Gastroesophageal sphincter (tissue), 4 donors: ENCODE results near the gene ODAD3. TPM values are rescaled to one million over a fixed set of nuclear protein-coding genes. Genes with fewer than 3 reads are reported as not detected.
"Not testable (repeated sequence)": the region's sequence is repeated elsewhere in the genome, so short reads cannot be mapped to it uniquely, and the experiment has no call there.

Source experiments
- ATAC-seq: fragments of 150-250 bp; one replicate; pipeline ENCODE4 v1.9.1; 2016; ENCODE audit warnings: mild to moderate bottlenecking, moderate library complexity
- H3K27ac ChIP-seq, 4 donors: fragments of 200-600 bp; sonication (generic) in 3 of 4; 1 replicate in 3 of 4; 2 replicates in 1 of 4; pipeline ENCODE4 v1.5.1; 2016 to 2019
- H3K27me3 ChIP-seq: fragments of 200-600 bp; sonication (generic); one replicate; pipeline ENCODE4 v1.5.1; 2019
- H3K36me3 ChIP-seq, 2 donors: fragments of 200-600 bp; sonication (generic); one replicate each; pipeline ENCODE4 v1.5.1; 2019; ENCODE audit warnings: control low read depth in 1 of 2
- H3K4me1 ChIP-seq, 3 donors: fragments of 200-600 bp; sonication (generic); 1 replicate in 2 of 3; 2 replicates in 1 of 3; pipeline ENCODE4 v1.5.1; 2016 to 2019; ENCODE audit warnings: control low read depth in 2 of 3
- H3K4me3 ChIP-seq, 2 donors: fragments of 200-600 bp; sonication (generic); one replicate each; pipeline ENCODE4 v1.5.1; 2019; ENCODE audit warnings: mild to moderate bottlenecking in 1 of 2, moderate library complexity in 1 of 2
- H3K9me3 ChIP-seq, 3 donors: fragments of 200-600 bp; sonication (generic); one replicate each; pipeline ENCODE4 v1.5.1; 2017 to 2019; ENCODE audit warnings: control low read depth in 2 of 3
- CTCF ChIP-seq, 4 experiments: fragments of 200-600 bp in 2 of 4; fragments of 450-650 bp in 2 of 4; sonication (generic) in 1 of 4; IDR thresholded peaks; one replicate each; pipeline ENCODE4 v1.5.1; 2017 to 2019; ENCODE audit warnings: antibody characterized with exemption in 4 of 4, mild to moderate bottlenecking in 2 of 4, moderate library complexity in 2 of 4
- EP300 ChIP-seq: sonication (generic); formaldehyde crosslinking; IDR thresholded peaks from one replicate; pipeline ENCODE4 v1.6.1; 2017; ENCODE audit warnings: antibody characterized with exemption, mild to moderate bottlenecking
- POLR2A ChIP-seq, 2 donors: fragments of 450-650 bp; IDR thresholded peaks; one replicate each; pipeline ENCODE4 v1.6.1; 2017; ENCODE audit warnings: antibody characterized with exemption in 2 of 2, mild to moderate bottlenecking in 2 of 2, moderate library complexity in 1 of 2
- POLR2AphosphoS5 ChIP-seq: sonication (generic); formaldehyde crosslinking; IDR thresholded peaks from one replicate; pipeline ENCODE4 v1.6.1; 2017; ENCODE audit warnings: antibody characterized with exemption
- WGBS, 2 donors: methylation state at CpG; one replicate each; pipeline ENCODE4 v1.1.5; 2018; ENCODE audit warnings: low coverage in 1 of 2; 5-methylcytosine and 5-hydroxymethylcytosine counted together
- total RNA-seq, 4 donors: library from RNA; depleted of rRNA; stranded (reverse); fragments of >200 nt; gene quantifications; one replicate each; pipeline ENCODE4 v1.1.0, GENCODE V29; 2016

Gene ODAD3
- total RNA-seq, 4 donors from 2014 or later: 0.27 to 1.4 TPM; not detected in 2

GRCh38 chr19:11434703-11435056, 241 bp downstream of the ODAD3 start:
- no peak for TF ChIP-seq POLR2AphosphoS5
- no peak for TF ChIP-seq EP300
- no peaks in the 10 kb centered on the region for H3K27me3 ChIP-seq
- H3K36me3 ChIP-seq: peaks cover 0 to 34% of the 10 kb centered on the region in 2 donors
- H3K4me1 ChIP-seq: peaks cover 0 to 30% (median 13%) of the 10 kb centered on the region in 3 donors
- no peaks in the 10 kb centered on the region for H3K9me3 ChIP-seq
- 10% methylated on average over 9 of the region's 9 CpGs; no CpG with 5 or more reads in 1 of the 2 donors for WGBS, 2 donors
- ATAC-seq: no peak
- peak overlapping the region; percentile 62 to 88 (median 84) for H3K27ac ChIP-seq
- peak overlapping the region; percentile 43 to 65 for H3K4me3 ChIP-seq

- H3K4me3 ChIP-seq, ATAC-seq, H3K27me3 ChIP-seq, H3K9me3 ChIP-seq, H3K27ac ChIP-seq: not testable (repeated sequence)
- H3K4me1 ChIP-seq: peaks cover 0 to 30% (median 13%) of the 10 kb centered on the region in 3 donors
- peaks cover 0 to 23% of the 10 kb centered on the region in 2 donors for H3K36me3 ChIP-seq
- WGBS, 2 donors: no CpG with 5 or more reads among the region's 3 CpGs
Observed at GRCh38 chr19:11433526-11433925, 1.4 kb downstream of the ODAD3 start.

- ATAC-seq: no peak
- Histone ChIP-seq H3K27ac (no peak overlapping the region), H3K36me3 (no peaks in the 10 kb centered on the region), H3K27me3 (peaks cover 31% of the 10 kb centered on the region), H3K4me1 (peaks cover 0 to 18% (median 7%) of the 10 kb centered on the region in 3 donors), H3K9me3 (no peaks in the 10 kb centered on the region), H3K4me3 (no peak overlapping the region)
- no peak for TF ChIP-seq POLR2AphosphoS5
- 95% methylated on average over 4 of the region's 19 CpGs for WGBS, 2 donors
Observed at GRCh38 chr19:11426656-11427055, 8.3 kb downstream of the ODAD3 start.

- H3K27me3 ChIP-seq: peaks cover 38% of the 10 kb centered on the region
- H3K36me3 ChIP-seq: no peaks in the 10 kb centered on the region
- ATAC-seq: no peak
- H3K4me3 ChIP-seq: no peak overlapping the region
- 81% methylated on average over 5 to 18 of the region's 28 CpGs for WGBS, 2 donors
- H3K27ac ChIP-seq: no peak overlapping the region
- TF ChIP-seq CTCF (IDR thresholded peaks at IDR 0.05) (no peak), POLR2A (IDR thresholded peaks at IDR 0.05) (no peak), EP300 (no peak), POLR2AphosphoS5 (no peak)
- H3K4me1 ChIP-seq: peaks cover 0 to 26% (median 15%) of the 10 kb centered on the region in 3 donors
- no peaks in the 10 kb centered on the region for H3K9me3 ChIP-seq
Observed at GRCh38 chr19:11425719-11426457, 9.0 kb downstream of the ODAD3 start.

GRCh38 chr19:11423791-11424181, 11.1 kb downstream of the ODAD3 start:
- no peak for TF ChIP-seq EP300
- no peak for TF ChIP-seq CTCF (IDR thresholded peaks at IDR 0.05)
- TF ChIP-seq POLR2A (IDR thresholded peaks at IDR 0.05): no peak
- TF ChIP-seq POLR2AphosphoS5: no peak
- H3K27ac ChIP-seq: no peak overlapping the region
- peaks cover 59% of the 10 kb centered on the region for H3K27me3 ChIP-seq
- H3K36me3 ChIP-seq: no peaks in the 10 kb centered on the region
- H3K9me3 ChIP-seq: no peaks in the 10 kb centered on the region
- H3K4me3 ChIP-seq: no peak overlapping the region
- 4% methylated on average over 4 of the region's 22 CpGs; no CpG with 5 or more reads in 1 of the 2 donors for WGBS, 2 donors
- ATAC-seq: no peak
- H3K4me1 ChIP-seq: peaks cover 0 to 46% (median 26%) of the 10 kb centered on the region in 3 donors

- Histone ChIP-seq H3K9me3 (no peaks in the 10 kb centered on the region), H3K36me3 (no peaks in the 10 kb centered on the region), H3K27ac (no peak overlapping the region), H3K4me1 (peaks cover 0 to 51% (median 31%) of the 10 kb centered on the region in 3 donors), H3K27me3 (peaks cover 65% of the 10 kb centered on the region), H3K4me3 (no peak overlapping the region)
- 21 to 56% methylated on average over 5 to 8 of the region's 27 CpGs for WGBS, 2 donors
- TF ChIP-seq POLR2A (IDR thresholded peaks at IDR 0.05) (no peak), POLR2AphosphoS5 (no peak), CTCF (IDR thresholded peaks at IDR 0.05) (no peak), EP300 (no peak)
- ATAC-seq: no peak
Observed at GRCh38 chr19:11423164-11423790, 11.6 kb downstream of the ODAD3 start.
